Measurements from ENCODE around the gene FNBP1L.

GRCh38 chr1:93603601-93604000, 155.7 kb downstream of the FNBP1L start:
- TF ChIP-seq CREM (IDR thresholded peaks at IDR 0.05; ENCODE audit: low read depth) (no peak), USF2 (CRISPR knock-in tag; IDR thresholded peaks at IDR 0.05) (no peak), RAD21 (CRISPR knock-in tag; conservative IDR thresholded peaks at IDR 0.05 in 1 of 2, IDR thresholded peaks at IDR 0.05 in 1 of 2) (no peak), ARID4B (CRISPR knock-in tag; IDR thresholded peaks at IDR 0.05) (no peak), CTCF (IDR thresholded peaks at IDR 0.05 in 2 of 3, conservative IDR thresholded peaks at IDR 0.05 in 1 of 3; ENCODE audit: insufficient read depth in 2 of 3, low read depth in 1 of 3, low read length in 3 of 3) (no peak), FOSL1 (tag; conservative IDR thresholded peaks at IDR 0.05) (no peak), GABPA (tag; conservative IDR thresholded peaks at IDR 0.05; ENCODE audit: low read depth) (no peak), POLR2AphosphoS5 (IDR thresholded peaks at IDR 0.05; ENCODE audit: control insufficient read depth, insufficient read depth, low read depth, low read length) (no peak), LEF1 (IDR thresholded peaks at IDR 0.05) (no peak), MAX (CRISPR knock-in tag; IDR thresholded peaks at IDR 0.05) (no peak), MEIS2 (IDR thresholded peaks at IDR 0.05; ENCODE audit: partially characterized antibody) (no peak), PHTF2 (CRISPR knock-in tag; IDR thresholded peaks at IDR 0.05) (no peak)
